DMS79 (cell line): ENCODE results near the gene DIP2C.

Experiments used
- DNase-seq: peaks from one replicate; lab custom pipeline; 2025; lab: John Stamatoyannopoulos, UW

DIP2C gene

GRCh38 chr10:498760-499435 is 190.6 kb downstream of the DIP2C start:
- no peak for DNase-seq

- DNase-seq: peak; percentile 40
These were observed 191.5 kb downstream of the DIP2C start for GRCh38 chr10:497898-498451.

- no peak for DNase-seq
These were observed 192.2 kb downstream of the DIP2C start for GRCh38 chr10:497289-497688.

GRCh38 chr10:494556-494955 is 194.9 kb downstream of the DIP2C start:
- no peak for DNase-seq

- no peak for DNase-seq
These were observed 195.3 kb downstream of the DIP2C start for GRCh38 chr10:494149-494542.

GRCh38 chr10:493391-494148 is 195.9 kb downstream of the DIP2C start:
- DNase-seq: no peak

GRCh38 chr10:492836-493235 is 196.6 kb downstream of the DIP2C start:
- DNase-seq: no peak

- no peak for DNase-seq
These were observed 197.6 kb downstream of the DIP2C start for GRCh38 chr10:491667-492424.

- DNase-seq: no peak
These were observed 198.4 kb downstream of the DIP2C start for GRCh38 chr10:490891-491571.

- no peak for DNase-seq
These were observed 199.2 kb downstream of the DIP2C start for GRCh38 chr10:490256-490655.

- no peak for DNase-seq
These were observed 200.1 kb downstream of the DIP2C start for GRCh38 chr10:489330-489729.

GRCh38 chr10:488933-489215 is 200.6 kb downstream of the DIP2C start:
- no peak for DNase-seq

GRCh38 chr10:488081-488932 is 201.2 kb downstream of the DIP2C start:
- DNase-seq: no peak

GRCh38 chr10:486666-487322 is 202.7 kb downstream of the DIP2C start:
- DNase-seq: no peak

- no peak for DNase-seq
These were observed 203.3 kb downstream of the DIP2C start for GRCh38 chr10:486206-486605.

- peak; percentile 31 for DNase-seq
These were observed 203.7 kb downstream of the DIP2C start for GRCh38 chr10:485776-486175.

- no peak for DNase-seq
These were observed 204.4 kb downstream of the DIP2C start for GRCh38 chr10:484925-485661.

- no peak for DNase-seq
These were observed 205.0 kb downstream of the DIP2C start for GRCh38 chr10:484441-484924.

- DNase-seq: no peak
These were observed 206.2 kb downstream of the DIP2C start for GRCh38 chr10:483261-483660.

GRCh38 chr10:482848-483247 is 206.6 kb downstream of the DIP2C start:
- DNase-seq: no peak
